HG02943 (cell line): ENCODE measurements around the gene PIWIL1.

ENCODE experiments used
- ATAC-seq: cut with Tn5 transposase; IDR thresholded peaks from one replicate; pipeline ENCODE4 v1.9.1; 2021; ENCODE audit warnings: mild to moderate bottlenecking, low read depth, moderate library complexity; ENCODE audit not compliant: unreplicated experiment

Gene PIWIL1

DNA sequence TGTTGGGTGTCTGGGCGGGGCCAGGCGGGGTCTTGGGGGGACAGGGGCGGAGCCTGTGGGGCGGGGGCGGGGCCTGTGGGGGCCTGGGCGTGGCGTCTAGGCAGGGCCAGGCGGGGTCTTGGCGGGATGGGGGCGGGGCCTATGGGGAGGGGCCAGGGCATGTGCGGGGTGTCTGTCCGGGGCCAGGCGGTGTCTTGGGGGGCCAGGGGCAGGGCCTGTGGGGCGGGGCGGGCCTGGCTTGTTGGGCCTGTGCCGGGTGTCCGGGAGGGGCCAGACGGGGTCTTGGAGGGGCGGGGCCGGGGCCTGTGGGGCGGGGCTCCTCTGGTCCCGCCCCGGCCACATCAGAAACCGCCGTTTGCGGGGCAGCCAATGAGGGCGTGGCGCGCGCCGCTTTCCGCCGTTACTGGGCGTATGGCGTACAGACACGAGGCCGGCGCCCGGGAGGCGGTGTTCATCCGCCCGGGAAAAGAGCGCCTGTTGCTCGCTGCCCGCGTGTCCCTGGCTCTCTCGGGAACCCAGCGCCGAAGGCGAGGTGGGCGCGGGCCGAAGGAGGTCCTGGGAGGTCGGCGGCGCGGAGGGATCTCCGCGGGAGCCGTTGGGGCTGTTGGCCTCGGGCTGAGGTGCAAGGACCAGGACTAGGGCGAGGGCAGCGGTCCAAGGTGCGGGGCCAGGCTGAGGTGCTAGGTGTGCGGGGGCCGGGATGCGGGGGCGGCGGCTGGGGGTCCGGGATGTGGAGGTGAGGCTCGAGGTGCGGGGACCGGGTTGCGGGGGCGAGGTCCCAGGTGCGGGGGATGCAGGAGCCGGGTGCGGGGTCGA lies at the start of gene PIWIL1:
Gene PIWIL1, plus strand, starts transcription at position 400 of the 816 bp plus-strand sequence. CDS start 4,705 bp downstream, outside the sequence.
- ATAC-seq = no peak

DNA sequence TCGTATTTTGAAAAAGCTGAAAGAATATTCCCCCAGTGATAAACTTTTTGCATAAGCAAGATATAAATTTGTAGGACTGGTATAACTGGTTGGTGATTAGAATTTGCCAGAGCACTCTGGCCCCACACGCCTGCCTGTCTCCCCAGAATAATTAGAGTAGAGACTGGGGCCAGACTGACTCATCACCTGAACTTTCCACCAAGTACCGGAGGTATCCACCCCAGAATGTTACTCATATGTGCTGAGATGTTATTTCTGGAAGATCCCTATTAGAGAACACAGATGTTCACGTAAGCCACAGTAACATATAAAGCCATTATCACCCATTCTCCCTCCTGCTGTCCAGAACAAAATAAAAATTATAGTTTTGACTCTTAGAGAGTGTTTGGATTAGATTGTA lies 49.5 kb upstream of the PIWIL1 start:
- ATAC-seq = no peak

GRCh38 chr12:130288691-130289090 lies 49.0 kb upstream of the PIWIL1 start:
- ATAC-seq = no peak

DNA sequence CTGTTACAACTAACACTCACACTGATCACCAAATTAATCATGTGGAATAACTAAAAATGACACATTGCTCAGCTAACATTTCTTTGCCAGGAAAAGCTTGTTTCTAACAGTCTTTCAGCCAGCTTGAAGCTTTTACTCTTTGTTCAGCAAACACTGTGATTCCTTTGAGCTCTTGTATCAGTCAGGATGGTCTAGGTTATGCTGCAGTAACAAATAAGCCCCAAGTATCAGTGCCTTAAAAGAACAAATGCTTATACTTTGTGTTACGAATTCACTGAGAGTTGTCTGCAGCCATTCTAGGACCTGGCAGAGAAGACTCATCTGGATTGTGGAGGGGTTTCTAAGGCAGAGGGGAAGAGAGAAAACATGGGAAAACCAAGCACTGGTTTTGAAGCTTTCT lies 47.6 kb upstream of the PIWIL1 start:
- no peak for ATAC-seq

DNA sequence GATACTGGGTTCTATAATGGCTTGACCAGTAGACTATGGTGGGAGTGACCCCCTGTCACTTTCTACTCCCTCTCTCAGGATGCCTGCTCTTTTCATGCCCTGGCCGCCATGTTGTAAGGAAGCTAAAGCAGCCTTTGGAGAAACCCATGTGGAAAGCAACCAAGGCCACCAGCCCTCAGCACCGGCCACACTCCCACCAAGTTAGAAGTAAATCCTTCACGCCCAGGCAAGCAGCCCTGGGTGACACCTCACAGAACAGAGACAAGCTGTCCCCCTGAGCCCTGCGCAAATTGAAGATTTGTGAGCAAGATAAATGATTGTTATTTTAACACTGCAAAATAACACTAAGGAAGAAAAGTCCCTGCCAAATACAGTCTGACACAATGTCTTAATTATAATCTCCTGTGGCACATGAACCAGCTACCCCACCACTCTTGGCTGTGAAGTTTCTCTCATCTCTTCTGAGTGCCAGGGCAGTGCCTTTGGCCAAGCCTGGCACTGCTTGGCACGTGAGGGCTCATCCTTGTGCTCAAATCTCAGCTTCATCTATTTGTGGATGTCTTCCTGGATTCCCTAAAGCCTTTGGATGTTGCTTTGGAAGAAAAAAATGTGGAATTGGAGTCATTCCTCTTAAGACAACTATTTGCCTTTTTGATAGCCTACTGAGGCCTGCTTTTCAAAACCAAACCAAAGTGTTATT lies 39.2 kb upstream of the PIWIL1 start:
- ATAC-seq = no peak

DNA sequence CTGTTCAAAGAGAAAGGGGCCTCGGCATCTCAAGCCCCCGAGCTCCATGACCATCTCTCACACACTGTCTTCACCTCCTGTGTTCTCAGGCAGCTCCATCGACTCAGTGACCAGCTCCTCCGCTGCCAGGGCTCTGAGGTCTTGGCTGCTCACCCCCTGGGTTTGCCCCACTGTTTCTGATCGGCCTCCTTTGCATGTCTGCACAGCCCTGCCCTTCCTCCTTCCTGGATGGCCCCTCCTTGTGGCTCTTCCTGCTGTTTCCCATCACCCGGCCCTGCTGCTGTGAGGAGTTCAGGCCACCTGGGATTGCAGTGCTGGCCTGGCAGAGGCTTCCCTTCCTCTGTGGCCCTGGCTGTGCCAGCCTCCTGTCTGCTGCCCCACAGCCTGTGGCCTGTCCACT lies 38.1 kb upstream of the PIWIL1 start:
- no peak for ATAC-seq

DNA sequence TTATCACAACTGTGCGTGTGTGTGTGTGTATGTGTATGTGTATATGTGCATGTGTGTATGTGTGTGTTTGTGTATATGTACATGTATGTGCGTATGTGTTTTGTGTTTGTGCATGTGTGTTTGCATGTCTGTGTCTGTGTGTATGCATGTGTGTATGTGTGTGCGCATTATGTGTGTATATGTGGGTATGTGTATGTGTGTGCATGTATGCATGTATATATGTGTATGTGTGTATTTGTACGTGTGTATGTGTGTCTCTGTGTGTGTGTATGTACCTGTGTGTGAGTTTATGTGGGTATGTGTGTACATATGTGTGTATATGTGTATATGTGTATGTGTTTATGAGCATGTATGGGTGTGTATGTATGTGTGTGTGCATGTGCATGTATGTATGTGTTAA lies 37.6 kb upstream of the PIWIL1 start:
- no peak for ATAC-seq

DNA sequence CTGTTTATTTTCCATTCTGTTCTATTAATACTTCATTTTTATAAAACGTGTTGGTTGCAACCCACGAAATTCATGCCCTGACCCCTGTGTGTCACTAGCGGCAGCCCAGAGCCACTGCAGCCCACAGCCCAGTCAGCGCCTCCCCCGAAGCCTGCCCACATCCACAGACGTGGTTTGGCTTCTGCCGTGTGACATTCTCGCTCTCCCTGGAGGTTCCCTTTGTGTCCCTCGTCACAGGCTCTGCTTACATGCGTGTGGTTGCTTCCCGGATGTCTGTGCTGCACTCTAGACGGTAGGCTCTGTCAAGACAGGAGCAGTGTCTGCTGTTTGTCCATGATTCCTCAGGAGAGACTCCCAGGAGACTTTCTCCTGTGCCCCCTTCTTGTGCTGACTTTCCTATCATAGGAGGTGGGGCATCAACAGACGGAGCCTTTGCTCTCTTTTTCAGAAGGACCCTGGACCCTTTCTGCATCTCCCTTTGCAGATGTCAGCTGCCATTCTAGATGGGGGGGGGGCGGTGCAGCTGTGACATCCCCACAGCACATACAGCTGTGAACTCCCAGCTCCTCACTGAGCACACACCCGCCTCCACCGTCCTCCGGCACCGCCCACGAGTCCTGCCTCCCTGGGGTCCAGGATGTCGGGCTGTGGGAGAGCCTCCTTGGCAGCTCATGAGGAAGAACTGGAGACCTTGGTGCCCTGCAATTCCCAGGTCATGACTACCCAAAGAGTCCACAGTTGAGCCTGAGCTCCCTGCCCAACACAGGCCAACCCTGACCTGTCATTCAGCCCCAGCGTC lies 36.8 kb upstream of the PIWIL1 start:
- no peak for ATAC-seq

DNA sequence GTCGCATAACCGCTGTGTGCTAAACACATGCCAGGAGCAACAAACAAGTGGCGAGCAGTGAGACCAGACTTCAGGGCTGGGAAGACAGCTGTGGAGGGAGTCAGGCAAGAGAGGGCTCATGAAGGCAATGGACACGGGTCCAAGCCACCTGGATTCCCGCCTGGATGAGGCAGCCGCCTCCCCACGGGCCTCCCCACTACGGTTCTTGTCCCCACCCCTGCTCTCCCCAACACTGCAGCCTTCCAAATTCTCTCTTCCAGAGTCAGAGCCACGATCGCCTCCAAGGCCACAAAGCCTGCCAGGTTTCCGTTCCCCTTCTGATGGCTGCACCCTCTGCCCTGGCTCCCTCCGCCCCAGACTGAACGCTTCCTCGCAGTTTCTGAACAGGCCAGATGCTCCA lies 36.1 kb upstream of the PIWIL1 start:
- ATAC-seq = no peak

DNA sequence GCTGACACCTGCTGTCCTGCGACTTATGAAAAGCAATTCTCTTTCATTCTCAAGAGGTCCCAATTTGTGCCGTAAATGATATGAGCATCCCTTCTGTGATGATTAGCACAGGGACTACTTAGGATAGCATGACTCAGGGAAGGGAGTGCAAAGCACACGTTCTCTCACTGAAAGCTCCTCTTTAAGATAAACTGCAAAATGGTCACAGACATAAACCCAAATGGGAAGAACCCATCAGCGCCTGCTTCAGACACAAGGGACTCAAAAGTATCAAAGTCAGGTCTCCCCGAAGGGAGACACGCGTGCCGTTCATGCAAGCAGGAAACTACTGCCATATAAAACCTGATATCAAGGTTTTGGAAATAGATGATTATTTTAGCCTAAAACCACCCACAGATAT lies 33.9 kb upstream of the PIWIL1 start:
- ATAC-seq = no peak

DNA sequence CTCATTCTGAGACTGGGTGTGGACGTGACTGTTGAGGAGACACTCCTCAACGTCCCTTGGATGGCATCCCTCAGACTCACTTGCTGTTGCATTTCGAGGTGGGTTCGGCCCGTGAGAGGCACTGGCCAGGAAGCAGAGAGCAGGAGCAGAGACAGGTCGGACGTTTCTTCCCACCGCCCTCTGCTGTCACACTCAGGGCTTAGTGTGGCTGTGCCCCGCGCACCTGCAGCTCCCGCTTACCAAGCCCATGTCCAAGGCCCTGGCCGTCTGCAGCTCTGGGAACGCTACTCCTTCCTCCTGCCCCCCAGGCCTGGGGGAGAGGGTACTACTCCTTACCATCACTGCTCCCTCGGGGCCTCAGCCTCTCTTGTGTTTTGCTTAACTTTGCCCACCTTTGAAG lies 29.8 kb upstream of the PIWIL1 start:
- ATAC-seq = no peak

DNA sequence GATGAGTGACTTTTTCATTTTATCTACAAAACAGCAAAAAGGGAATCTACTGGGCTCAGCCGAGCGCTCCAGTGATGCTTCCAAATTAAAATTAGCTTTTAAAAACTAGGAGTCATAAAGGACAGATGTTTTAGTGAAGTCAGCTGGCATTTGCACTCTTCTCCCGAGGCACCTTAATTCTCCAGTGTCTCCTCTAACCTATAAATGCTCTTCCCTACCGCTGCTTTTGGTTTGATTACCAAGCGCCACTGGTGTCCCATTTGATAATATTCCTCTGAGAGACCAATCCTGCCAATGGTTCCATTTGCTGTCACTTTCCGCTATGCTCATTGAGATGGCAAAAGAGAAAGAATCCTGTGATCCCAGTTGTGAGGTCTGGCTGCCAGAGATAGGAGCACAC lies 29.3 kb upstream of the PIWIL1 start:
- ATAC-seq = no peak

DNA sequence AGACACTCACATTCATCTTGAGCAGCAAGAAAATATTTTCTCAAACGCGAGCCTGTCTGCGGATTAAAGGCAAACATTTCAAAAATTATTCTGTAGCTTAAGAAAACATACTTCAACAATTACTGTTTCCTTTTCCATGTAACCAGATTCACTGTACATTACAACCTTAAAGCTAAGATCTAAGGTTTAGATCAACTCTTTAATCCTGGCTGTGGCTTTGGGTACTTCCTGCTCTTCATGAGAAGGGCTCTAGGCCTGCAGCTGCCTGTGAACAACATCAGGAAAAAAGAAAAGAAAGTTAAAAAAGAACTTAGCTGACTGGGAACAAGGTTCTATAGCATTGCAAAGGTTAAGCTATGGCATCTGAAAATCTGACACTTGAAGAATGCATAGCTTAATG lies 21.4 kb upstream of the PIWIL1 start:
- no peak for ATAC-seq

- ATAC-seq = no peak
Observed at GRCh38 chr12:130320536-130320935, 17.2 kb upstream of the PIWIL1 start.

DNA sequence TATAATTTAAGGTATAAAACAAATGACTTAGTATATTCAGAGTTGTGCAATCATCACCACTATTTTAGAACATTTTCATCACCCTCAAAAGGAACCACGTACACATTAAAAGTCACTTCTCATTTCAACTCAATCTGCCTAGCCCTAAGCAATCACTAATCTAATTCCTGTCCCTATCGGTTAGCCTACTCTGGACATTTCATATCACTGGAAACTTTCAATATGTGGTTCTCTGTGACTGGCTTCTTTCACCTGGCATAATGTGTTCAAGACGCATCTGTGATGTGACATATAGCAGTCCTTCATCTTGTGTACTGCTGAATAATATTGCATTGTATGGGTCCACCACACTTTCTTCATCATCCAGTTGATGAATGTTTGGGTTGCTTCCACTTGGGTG lies 15.4 kb upstream of the PIWIL1 start:
- ATAC-seq = no peak

DNA sequence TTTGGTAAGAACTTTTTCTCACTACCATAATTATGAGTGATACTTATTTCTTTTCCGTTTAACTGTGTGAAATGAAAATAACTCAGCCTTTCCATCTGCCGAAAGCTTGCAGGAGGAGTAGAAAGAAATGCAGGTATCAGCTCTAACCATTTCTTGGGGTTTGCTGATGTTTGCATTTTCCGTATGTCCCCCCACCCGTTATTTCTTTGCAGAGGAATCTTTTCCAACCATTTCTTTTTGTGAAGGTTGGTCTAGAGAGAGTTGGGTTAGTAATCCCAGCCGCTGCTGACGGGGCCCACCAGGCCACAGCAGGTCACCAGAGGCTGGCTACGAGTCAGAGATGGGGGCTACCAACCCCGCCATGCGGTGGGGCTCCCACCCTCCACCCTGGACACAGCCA lies 7.0 kb upstream of the PIWIL1 start:
- no peak for ATAC-seq

DNA sequence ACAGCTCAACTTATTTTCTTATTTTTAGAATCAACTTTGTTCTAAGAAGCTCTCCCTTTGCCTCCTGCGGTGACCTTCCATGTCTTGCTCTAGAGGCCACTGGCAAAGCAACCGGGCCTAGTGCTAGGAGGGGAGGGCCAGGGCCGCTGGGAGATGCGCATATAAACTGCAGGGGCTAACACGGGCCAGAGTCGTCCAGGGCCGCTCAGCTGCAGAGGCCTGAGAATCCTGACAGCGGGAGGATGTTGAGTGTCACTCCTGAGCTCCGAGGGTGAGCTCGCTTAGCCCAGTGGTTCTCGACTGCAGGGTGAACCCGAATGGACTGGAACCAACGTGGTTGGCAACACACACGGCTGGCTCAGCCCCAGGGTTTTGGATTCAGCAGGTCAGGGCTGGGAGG lies 6.5 kb upstream of the PIWIL1 start:
- no peak for ATAC-seq

DNA sequence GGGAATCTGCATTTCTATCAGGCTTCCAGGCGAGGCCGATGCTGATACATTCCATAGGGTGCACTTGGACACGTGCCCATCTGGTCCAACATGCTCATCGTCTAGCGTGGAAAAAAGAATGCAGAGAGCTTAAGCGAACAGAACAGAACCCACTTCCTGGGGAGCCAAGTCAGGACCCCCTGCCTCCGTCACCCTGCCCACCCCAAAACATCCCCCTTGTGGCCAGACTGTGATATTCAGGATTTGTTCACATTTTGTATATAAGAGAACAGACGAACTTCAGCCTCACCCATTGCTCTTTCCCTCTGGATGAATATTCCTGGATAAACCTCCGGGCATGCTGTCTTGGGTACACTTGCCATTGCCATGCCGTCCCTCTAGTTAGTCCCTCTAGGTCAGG lies 4.3 kb upstream of the PIWIL1 start:
- ATAC-seq = no peak

- no peak for ATAC-seq
Observed at GRCh38 chr12:130334399-130334798, 3.3 kb upstream of the PIWIL1 start.

DNA sequence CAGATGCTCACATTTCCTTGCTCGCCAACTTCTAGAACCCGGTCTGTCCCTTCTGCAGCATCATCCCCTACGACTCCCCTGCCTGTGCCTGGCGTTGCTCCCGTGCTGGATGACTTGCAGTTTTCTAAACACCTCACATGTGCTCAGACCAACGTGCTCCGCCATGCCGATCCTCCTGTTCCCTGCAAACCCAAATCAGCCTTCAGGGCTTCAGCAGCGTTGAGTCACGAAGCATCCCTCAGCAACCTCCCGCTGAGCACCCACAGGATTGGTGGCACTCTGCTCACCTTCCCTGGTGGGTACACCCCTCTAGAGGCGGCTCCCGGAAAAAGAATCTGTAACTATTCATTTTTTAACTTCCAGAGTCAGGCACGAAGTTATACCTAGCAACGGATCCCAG lies 2.8 kb upstream of the PIWIL1 start:
- no peak for ATAC-seq
